Measurements from ENCODE around the gene ATP6V0A4. TPM values are rescaled to one million over a fixed set of nuclear protein-coding genes. Genes with fewer than 3 reads are reported as not detected.

Gene ATP6V0A4
- total RNA-seq, 6 donors from 2014 or later: 0.49 to 1.9 (median 1.3) TPM; not detected in 2

DNA sequence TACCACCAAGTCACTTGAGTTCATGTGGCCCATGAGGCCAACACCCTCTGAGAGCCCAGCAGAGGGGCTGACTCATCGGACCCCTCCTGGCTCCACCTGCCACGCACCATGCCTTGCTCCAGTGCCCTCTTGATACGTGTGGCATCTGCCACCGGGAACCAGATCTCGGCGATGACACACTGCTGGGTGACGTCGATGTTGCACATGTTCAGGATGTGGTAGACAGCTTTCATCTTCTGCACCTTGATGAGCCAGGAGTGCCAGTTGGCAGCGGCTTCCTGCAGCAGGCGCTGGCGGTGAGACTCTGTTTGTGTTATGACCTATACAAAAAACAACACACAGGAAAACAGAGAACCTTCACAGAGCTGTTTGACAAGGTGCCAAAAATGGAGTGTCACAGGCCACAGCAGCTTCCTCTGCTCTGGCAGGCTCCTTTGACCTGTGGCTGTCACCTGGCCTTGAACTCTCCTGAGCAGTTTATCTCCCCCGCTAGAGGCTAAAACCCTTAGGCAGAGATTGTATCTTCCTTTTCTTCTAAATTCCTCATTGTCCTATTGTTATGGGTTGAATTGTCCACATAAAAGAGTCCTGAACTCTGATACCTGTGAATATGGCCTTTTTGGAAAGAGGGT is 45.4 kb downstream of the ATP6V0A4 start:
- TF ChIP-seq POLR2AphosphoS5 (IDR thresholded peaks at IDR 0.05): peak in 1 of 2 donors; percentile 42
- TF ChIP-seq, protein P1, sequence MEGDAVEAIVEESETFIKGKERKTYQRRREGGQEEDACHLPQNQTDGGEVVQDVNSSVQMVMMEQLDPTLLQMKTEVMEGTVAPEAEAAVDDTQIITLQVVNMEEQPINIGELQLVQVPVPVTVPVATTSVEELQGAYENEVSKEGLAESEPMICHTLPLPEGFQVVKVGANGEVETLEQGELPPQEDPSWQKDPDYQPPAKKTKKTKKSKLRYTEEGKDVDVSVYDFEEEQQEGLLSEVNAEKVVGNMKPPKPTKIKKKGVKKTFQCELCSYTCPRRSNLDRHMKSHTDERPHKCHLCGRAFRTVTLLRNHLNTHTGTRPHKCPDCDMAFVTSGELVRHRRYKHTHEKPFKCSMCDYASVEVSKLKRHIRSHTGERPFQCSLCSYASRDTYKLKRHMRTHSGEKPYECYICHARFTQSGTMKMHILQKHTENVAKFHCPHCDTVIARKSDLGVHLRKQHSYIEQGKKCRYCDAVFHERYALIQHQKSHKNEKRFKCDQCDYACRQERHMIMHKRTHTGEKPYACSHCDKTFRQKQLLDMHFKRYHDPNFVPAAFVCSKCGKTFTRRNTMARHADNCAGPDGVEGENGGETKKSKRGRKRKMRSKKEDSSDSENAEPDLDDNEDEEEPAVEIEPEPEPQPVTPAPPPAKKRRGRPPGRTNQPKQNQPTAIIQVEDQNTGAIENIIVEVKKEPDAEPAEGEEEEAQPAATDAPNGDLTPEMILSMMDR (IDR thresholded peaks at IDR 0.05): no peak
- TF ChIP-seq POLR2A (IDR thresholded peaks at IDR 0.05): no peak
- no peak for TF ChIP-seq EP300 (IDR thresholded peaks at IDR 0.05)

DNA sequence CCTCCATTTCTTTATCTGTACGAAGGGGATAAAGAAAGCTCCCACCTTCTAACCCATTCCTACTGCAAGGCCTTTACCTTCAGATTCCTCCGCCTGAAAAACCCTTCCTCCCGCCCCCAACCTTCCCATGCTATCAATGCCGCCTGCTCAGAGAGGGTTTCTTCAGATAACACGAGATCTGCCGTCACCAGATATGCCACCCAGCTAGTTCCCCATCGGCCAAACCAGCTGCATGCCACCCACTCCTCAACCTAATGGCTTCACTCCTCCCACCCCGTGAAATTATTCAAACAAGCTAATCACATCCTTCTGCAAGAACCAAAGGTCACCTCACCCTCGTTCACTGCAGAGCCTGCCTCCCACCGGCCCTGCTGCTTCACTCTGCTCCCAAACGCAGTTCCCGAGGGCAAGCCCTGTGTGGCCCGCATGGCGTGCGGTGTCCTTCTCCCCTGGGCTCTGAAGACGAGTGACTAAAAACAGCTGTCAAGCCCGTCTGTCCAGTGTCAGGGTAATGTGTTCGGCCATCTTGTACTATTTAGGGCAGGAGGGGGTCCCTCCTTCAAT is 47.0 kb downstream of the ATP6V0A4 start:
- DNase-seq (peak in 1 of 2 donors; percentile 27), ATAC-seq (ENCODE audit: low FRiP score in 2 of 2) (no peak)
- WGBS, 2 donors: 76 to 82% methylated on average over 18 of the region's 18 CpGs
- no peak overlapping the region for H3K27ac ChIP-seq
- H3K4me3 ChIP-seq: no peak overlapping the region
- peaks cover 0 to 4% (median 0%) of the 10 kb centered on the region in 4 donors for H3K4me1 ChIP-seq
- TF ChIP-seq POLR2A (IDR thresholded peaks at IDR 0.05) (no peak), POLR2AphosphoS5 (IDR thresholded peaks at IDR 0.05) (no peak), EP300 (IDR thresholded peaks at IDR 0.05) (no peak)
- TF ChIP-seq, protein P1 (IDR thresholded peaks at IDR 0.05): no peak
- H3K27me3 ChIP-seq: no peaks in the 10 kb centered on the region
- no peaks in the 10 kb centered on the region for H3K36me3 ChIP-seq
- no peaks in the 10 kb centered on the region for H3K9me3 ChIP-seq

More for the DNA sequence above, 45.4 kb downstream of the ATP6V0A4 start:
- peaks cover 0 to 4% (median 0%) of the 10 kb centered on the region in 4 donors for H3K4me1 ChIP-seq
- H3K36me3 ChIP-seq: no peaks in the 10 kb centered on the region
- H3K27me3 ChIP-seq: no peaks in the 10 kb centered on the region
- no peaks in the 10 kb centered on the region for H3K9me3 ChIP-seq
- DNase-seq (peak; percentile 48 to 55), ATAC-seq (ENCODE audit: low FRiP score in 2 of 2) (peak; percentile 22 to 57)
- no peak overlapping the region for H3K27ac ChIP-seq
- 23 to 25% methylated on average over 12 of the region's 12 CpGs for WGBS, 2 donors
- no peak overlapping the region for H3K4me3 ChIP-seq

DNA sequence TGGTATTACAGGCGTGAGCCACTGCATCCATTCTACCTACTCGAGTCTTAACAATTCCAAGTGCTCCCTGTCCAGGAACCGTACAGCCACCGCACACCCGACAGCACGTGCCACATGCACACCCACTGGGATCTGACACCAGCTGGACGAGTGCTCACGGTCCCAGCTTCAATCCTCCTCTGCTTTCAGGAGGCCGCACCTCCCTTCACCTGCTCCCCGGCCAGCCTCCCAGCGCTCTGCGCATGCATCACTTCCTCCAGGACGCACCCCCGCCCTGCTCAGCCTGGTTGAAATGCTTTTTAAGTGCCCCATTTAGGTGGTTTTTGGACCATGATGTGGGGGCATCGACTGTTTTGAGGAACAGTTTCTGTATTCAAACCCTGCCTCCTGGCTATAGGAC is 47.5 kb downstream of the ATP6V0A4 start:
- Histone ChIP-seq H3K27me3 (no peaks in the 10 kb centered on the region), H3K9me3 (no peaks in the 10 kb centered on the region), H3K27ac (no peak overlapping the region), H3K4me1 (peaks cover 0 to 4% (median 0%) of the 10 kb centered on the region in 4 donors), H3K4me3 (no peak overlapping the region), H3K36me3 (no peaks in the 10 kb centered on the region)
- TF ChIP-seq POLR2A (IDR thresholded peaks at IDR 0.05) (no peak), EP300 (IDR thresholded peaks at IDR 0.05) (no peak), POLR2AphosphoS5 (IDR thresholded peaks at IDR 0.05) (no peak)
- TF ChIP-seq, protein P1 (IDR thresholded peaks at IDR 0.05): no peak
- DNase-seq (peak in 1 of 2 donors; percentile 51), ATAC-seq (ENCODE audit: low FRiP score in 2 of 2) (no peak)
- 88 to 93% methylated on average over 14 to 15 of the region's 15 CpGs for WGBS, 2 donors

DNA sequence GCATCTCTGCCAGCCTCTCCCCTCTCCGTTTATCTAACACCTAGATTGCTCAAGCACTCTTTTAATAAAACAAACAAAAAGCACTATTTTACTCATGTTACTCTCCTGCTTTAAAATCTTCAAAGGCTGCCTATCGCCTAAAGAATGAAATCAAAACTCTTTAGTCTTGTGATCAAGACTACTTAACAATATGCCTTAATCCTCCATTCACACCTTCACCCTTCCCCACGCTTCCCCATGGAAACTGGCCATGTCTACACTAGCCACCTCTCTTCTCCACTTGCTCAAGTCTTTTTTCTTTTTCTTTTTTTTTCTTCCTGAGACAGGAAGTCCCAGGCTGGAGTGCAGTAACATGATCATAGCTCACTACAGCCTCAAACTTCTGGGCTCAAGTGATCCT is 48.0 kb downstream of the ATP6V0A4 start:
- no peak for ATAC-seq (ENCODE audit: low FRiP score in 2 of 2)

More for the DNA sequence above, 48.0 kb downstream of the ATP6V0A4 start:
- Histone ChIP-seq H3K27ac (no peak overlapping the region), H3K27me3 (no peaks in the 10 kb centered on the region), H3K9me3 (no peaks in the 10 kb centered on the region), H3K36me3 (no peaks in the 10 kb centered on the region), H3K4me1 (peaks cover 0 to 4% (median 0%) of the 10 kb centered on the region in 4 donors), H3K4me3 (no peak overlapping the region)
- 44 to 52% methylated on average over 3 of the region's 3 CpGs for WGBS, 2 donors
- TF ChIP-seq POLR2A (IDR thresholded peaks at IDR 0.05) (no peak), POLR2AphosphoS5 (IDR thresholded peaks at IDR 0.05) (no peak), EP300 (IDR thresholded peaks at IDR 0.05) (no peak)
- TF ChIP-seq, protein P1 (IDR thresholded peaks at IDR 0.05): no peak
- DNase-seq: no peak

Data from upper lobe of left lung (tissue), 6 donors.